Chondrocyte (in vitro differentiated cells): Measurements from ENCODE around the gene UGT2B7. TPM values are rescaled to one million over a fixed set of nuclear protein-coding genes. Genes with fewer than 3 reads are reported as not detected.

Source experiments
- DNase-seq: peaks from one replicate; pipeline ENCODE4 v3.0.0; 2021; ENCODE audit warnings: mixed read lengths, low spot score
- H3K27ac Mint-ChIP-seq: one replicate; pipeline ENCODE4 v1.8.0; 2021; ENCODE audit warnings: mild to moderate bottlenecking, moderate library complexity, mixed read lengths; ENCODE audit not compliant: unreplicated experiment
- H3K27me3 Mint-ChIP-seq: 2 replicates; pipeline ENCODE4 v1.8.0; 2021; ENCODE audit warnings: low read depth, mixed read lengths
- H3K36me3 Mint-ChIP-seq: 2 replicates; pipeline ENCODE4 v1.8.0; 2021; ENCODE audit warnings: low read depth, mixed read lengths
- H3K4me1 Mint-ChIP-seq: 2 replicates; pipeline ENCODE4 v1.8.0; 2021; ENCODE audit warnings: low read depth, mild to moderate bottlenecking, mixed read lengths
- H3K4me3 Mint-ChIP-seq: one replicate; pipeline ENCODE4 v1.8.0; 2021; ENCODE audit warnings: mild to moderate bottlenecking, moderate library complexity, mixed read lengths; ENCODE audit not compliant: unreplicated experiment
- H3K9me3 Mint-ChIP-seq: 2 replicates; pipeline ENCODE4 v1.8.0; 2021; ENCODE audit warnings: low read depth, mixed read lengths
- CTCF ChIP-seq: fragments of 200-600 bp; sonication (generic); IDR thresholded peaks from 2 replicates; pipeline ENCODE4 v1.5.0; 2021; ENCODE audit warnings: antibody characterized with exemption, mild to moderate bottlenecking, moderate library complexity
- total RNA-seq: library from RNA; stranded (reverse); gene quantifications from 3 replicates; pipeline ENCODE4 v1.2.1, GENCODE V29; 2021

Gene UGT2B7
- total RNA-seq, 1 donor from 2014 or later, result 7.1 TPM

DNA sequence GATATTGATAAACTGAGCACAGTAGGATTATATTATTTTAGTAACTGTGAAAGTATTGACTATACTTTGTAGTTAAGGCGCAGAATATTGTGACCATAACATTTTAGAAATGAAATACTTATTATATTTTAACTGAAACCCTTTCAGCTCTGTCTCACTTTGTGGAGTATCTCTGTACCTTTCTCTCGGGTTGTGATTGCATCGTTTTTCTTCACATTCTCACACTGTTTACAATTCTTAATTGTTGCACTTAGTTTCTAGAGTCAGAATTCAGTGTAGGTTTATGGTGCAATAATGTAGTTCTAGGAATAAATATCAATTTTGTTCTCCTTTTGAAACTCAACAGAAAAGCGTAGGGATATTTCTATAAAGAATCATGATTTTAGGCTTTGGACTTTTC, 57.7 kb downstream of the UGT2B7 start:
- Mint-ChIP-seq H3K9me3 (no peaks in the 10 kb centered on the region), H3K4me1 (no peaks in the 10 kb centered on the region), H3K27ac (no peak overlapping the region), H3K4me3 (no peak overlapping the region), H3K36me3 (no peaks in the 10 kb centered on the region), H3K27me3 (peaks cover 11% of the 10 kb centered on the region)
- TF ChIP-seq CTCF, result no peak
- DNase-seq, result no peak

- no peaks in the 10 kb centered on the region for H3K36me3 Mint-ChIP-seq
- H3K4me3 Mint-ChIP-seq, result no peak overlapping the region
- DNase-seq, result no peak
- peaks cover 4% of the 10 kb centered on the region for H3K27me3 Mint-ChIP-seq
- no peaks in the 10 kb centered on the region for H3K4me1 Mint-ChIP-seq
- H3K9me3 Mint-ChIP-seq, result no peaks in the 10 kb centered on the region
- no peak overlapping the region for H3K27ac Mint-ChIP-seq
- peak; percentile 45 for TF ChIP-seq CTCF
Measured at GRCh38 chr4:69156913-69157312, 60.6 kb downstream of the UGT2B7 start.

Other genes with a start within 250 kb of the UGT2B7 start
- gene UGT2A3, start 144.7 kb upstream of the UGT2B7 start, total RNA-seq, result not detected in 3 replicates
- gene UGT2B11, start 118.3 kb downstream of the UGT2B7 start, total RNA-seq, result not detected in 3 replicates
- not detected in 3 replicates for gene UGT2B28, start 184.0 kb downstream of the UGT2B7 start, total RNA-seq